HEK293 (cell line): ENCODE results near the gene HP1BP3.

Experiments
- ZBTB1 ChIP-seq: fragments of 450-650 bp; formaldehyde crosslinking; IDR thresholded peaks from 2 replicates; pipeline ENCODE4 v1.5.1; 2016; ENCODE audit warnings: missing biosample characterization, missing genetic modification characterization
- ZFP3 ChIP-seq: fragments of 450-650 bp; formaldehyde crosslinking; IDR thresholded peaks from 2 replicates; pipeline ENCODE4 v1.5.1; 2016; ENCODE audit warnings: low read depth, missing biosample characterization, missing genetic modification characterization
- ZNF544 ChIP-seq: fragments of 450-650 bp; formaldehyde crosslinking; IDR thresholded peaks from 2 replicates; pipeline ENCODE4 v1.5.0; 2017; ENCODE audit warnings: missing biosample characterization, missing genetic modification characterization
- ZNF785 ChIP-seq: fragments of 450-650 bp; formaldehyde crosslinking; IDR thresholded peaks from 2 replicates; pipeline ENCODE4 v1.5.1; 2016; ENCODE audit warnings: missing biosample characterization, missing genetic modification characterization
- TF ChIP-seq, protein P1 (sequence below): fragments of 450-650 bp; formaldehyde crosslinking; IDR thresholded peaks from 2 replicates; pipeline ENCODE4 v1.5.1; 2016; ENCODE audit warnings: missing biosample characterization, missing genetic modification characterization

DNA sequence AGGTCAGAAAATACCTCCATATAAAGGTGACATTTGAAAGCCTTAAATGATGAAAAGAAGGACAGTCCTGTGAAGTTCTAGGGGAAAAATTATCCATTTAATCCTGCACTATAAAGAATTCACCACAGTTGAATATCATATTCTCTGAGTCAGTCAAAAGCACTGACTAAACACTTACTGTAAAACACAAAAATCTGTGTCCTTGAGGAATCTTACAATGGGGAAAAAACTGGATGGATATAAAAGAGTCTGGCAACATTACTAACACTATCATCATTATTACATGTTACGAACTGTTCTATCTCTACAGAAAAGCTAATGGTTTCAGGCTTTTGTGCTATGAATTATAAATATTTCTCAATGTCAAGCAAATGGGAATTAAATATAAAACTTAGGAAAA is 42.4 kb upstream of the HP1BP3 start:
- TF ChIP-seq ZFP3 (no peak), ZNF544 (tag by site-specific recombination) (no peak), ZNF785 (tag by site-specific recombination) (no peak), ZBTB1 (tag by site-specific recombination) (no peak)
- TF ChIP-seq, protein P1, sequence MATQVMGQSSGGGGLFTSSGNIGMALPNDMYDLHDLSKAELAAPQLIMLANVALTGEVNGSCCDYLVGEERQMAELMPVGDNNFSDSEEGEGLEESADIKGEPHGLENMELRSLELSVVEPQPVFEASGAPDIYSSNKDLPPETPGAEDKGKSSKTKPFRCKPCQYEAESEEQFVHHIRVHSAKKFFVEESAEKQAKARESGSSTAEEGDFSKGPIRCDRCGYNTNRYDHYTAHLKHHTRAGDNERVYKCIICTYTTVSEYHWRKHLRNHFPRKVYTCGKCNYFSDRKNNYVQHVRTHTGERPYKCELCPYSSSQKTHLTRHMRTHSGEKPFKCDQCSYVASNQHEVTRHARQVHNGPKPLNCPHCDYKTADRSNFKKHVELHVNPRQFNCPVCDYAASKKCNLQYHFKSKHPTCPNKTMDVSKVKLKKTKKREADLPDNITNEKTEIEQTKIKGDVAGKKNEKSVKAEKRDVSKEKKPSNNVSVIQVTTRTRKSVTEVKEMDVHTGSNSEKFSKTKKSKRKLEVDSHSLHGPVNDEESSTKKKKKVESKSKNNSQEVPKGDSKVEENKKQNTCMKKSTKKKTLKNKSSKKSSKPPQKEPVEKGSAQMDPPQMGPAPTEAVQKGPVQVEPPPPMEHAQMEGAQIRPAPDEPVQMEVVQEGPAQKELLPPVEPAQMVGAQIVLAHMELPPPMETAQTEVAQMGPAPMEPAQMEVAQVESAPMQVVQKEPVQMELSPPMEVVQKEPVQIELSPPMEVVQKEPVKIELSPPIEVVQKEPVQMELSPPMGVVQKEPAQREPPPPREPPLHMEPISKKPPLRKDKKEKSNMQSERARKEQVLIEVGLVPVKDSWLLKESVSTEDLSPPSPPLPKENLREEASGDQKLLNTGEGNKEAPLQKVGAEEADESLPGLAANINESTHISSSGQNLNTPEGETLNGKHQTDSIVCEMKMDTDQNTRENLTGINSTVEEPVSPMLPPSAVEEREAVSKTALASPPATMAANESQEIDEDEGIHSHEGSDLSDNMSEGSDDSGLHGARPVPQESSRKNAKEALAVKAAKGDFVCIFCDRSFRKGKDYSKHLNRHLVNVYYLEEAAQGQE = no peak
